Hepatocyte (in vitro differentiated cells): ENCODE results near the gene BPIFA1. TPM values are rescaled to one million over a fixed set of nuclear protein-coding genes. Genes with fewer than 3 reads are reported as not detected.

Experiments
- DNase-seq: peaks from one replicate; pipeline ENCODE4 v3.0.0-alpha.2; 2016; ENCODE audit warnings: low spot score
- H2AFZ ChIP-seq: fragments of 200-600 bp; sonication (generic); 2 replicates; pipeline ENCODE4 v1.6.0; 2016; ENCODE audit warnings: antibody characterized with exemption, mild to moderate bottlenecking
- H3K27ac ChIP-seq: fragments of 200-600 bp; sonication (generic); 2 replicates; pipeline ENCODE4 v1.5.1; 2016; ENCODE audit warnings: mild to moderate bottlenecking
- H3K27me3 ChIP-seq: fragments of 200-600 bp; sonication (generic); 2 replicates; pipeline ENCODE4 v1.6.1; 2016
- H3K36me3 ChIP-seq: fragments of 200-600 bp; sonication (generic); replicated peaks from 2 replicates; pipeline ENCODE4 v1.5.1; 2016; ENCODE audit warnings: low read depth; ENCODE audit not compliant: insufficient read depth
- H3K4me1 ChIP-seq: fragments of 200-600 bp; sonication (generic); 2 replicates; pipeline ENCODE4 v1.5.1; 2016; ENCODE audit warnings: mild to moderate bottlenecking, moderate library complexity; ENCODE audit not compliant: insufficient read depth
- H3K4me2 ChIP-seq: fragments of 200-600 bp; sonication (generic); 2 replicates; pipeline ENCODE4 v1.6.0; 2016
- H3K4me3 ChIP-seq: fragments of 200-600 bp; sonication (generic); 2 replicates; pipeline ENCODE4 v1.5.1; 2016; ENCODE audit warnings: mild to moderate bottlenecking
- H3K79me2 ChIP-seq: fragments of 200-600 bp; sonication (generic); 2 replicates; pipeline ENCODE4 v1.6.0; 2017; ENCODE audit warnings: mild to moderate bottlenecking
- H3K9me2 ChIP-seq: fragments of 200-600 bp; sonication (generic); replicated peaks from 2 replicates; pipeline ENCODE4 v1.6.0; 2017; ENCODE audit warnings: mild to moderate bottlenecking; ENCODE audit not compliant: insufficient read depth
- H3K9me3 ChIP-seq: fragments of 200-600 bp; sonication (generic); 2 replicates; pipeline ENCODE4 v1.5.1; 2016; ENCODE audit warnings: low read depth, mild to moderate bottlenecking
- H4K20me1 ChIP-seq: fragments of 200-600 bp; sonication (generic); 2 replicates; pipeline ENCODE4 v1.6.0; 2016; ENCODE audit warnings: mild to moderate bottlenecking; ENCODE audit not compliant: insufficient read depth, poor library complexity, severe bottlenecking
- CTCF ChIP-seq: fragments of 200-600 bp; sonication (generic); IDR thresholded peaks from 2 replicates; pipeline ENCODE4 v1.5.1; 2016; ENCODE audit warnings: antibody characterized with exemption, mild to moderate bottlenecking; ENCODE audit not compliant: poor library complexity
- EZH2 ChIP-seq: fragments of 200-600 bp; sonication (generic); IDR thresholded peaks from 2 replicates; pipeline ENCODE4 v1.6.1; 2016; ENCODE audit warnings: antibody characterized with exemption, mild to moderate bottlenecking, borderline replicate concordance
- EZH2phosphoT487 ChIP-seq: fragments of 200-600 bp; sonication (generic); IDR thresholded peaks from one replicate; pipeline ENCODE4 v1.6.1; 2018; ENCODE audit warnings: antibody characterized with exemption, mild to moderate bottlenecking, low read depth, moderate library complexity; ENCODE audit not compliant: unreplicated experiment, severe bottlenecking
- WGBS: methylation state at CpG from one replicate; pipeline ENCODE4 v1.1.6; 2016; ENCODE audit warnings: low lambda C conversion rate; ENCODE audit errors: missing lambda C conversion rate; 5-methylcytosine and 5-hydroxymethylcytosine counted together
- polyA plus RNA-seq: library from polyadenylated mRNA; unstranded; fragments of >200 nt; fragmentation: Nextera tagmentation; extraction: Ambion mirVana; gene quantifications from 2 replicates; pipeline ENCODE4 v1.2.1, GENCODE V29; 2016
- total RNA-seq: library from RNA; depleted of rRNA; stranded (reverse); fragments of >200 nt; gene quantifications from 2 replicates; pipeline ENCODE4 v1.2.3, GENCODE V29; 2014

BPIFA1 gene
- not detected in 2 replicates for total RNA-seq
- not detected in 2 replicates for polyA plus RNA-seq

GRCh38 chr20:33235696-33236095, at the start of gene BPIFA1:
BPIFA1 (plus strand) TSS chr20:33235996; CDS start chr20:33237712, 1,716 bp downstream.
- H3K4me2 ChIP-seq = no peak within 1 kb of the TSS
- WGBS = 50% methylated on average over 5 of the region's 5 CpGs
- no peaks in the 10 kb centered on the region for H4K20me1 ChIP-seq
- TF ChIP-seq EZH2phosphoT487 = no peak
- no peak for TF ChIP-seq CTCF
- TF ChIP-seq EZH2 = no peak
- H2AFZ ChIP-seq = no peak within 1 kb of the TSS
- H3K27me3 ChIP-seq = peaks cover 51% of the 10 kb centered on the region
- H3K9me3 ChIP-seq = no peaks in the 10 kb centered on the region
- DNase-seq = no peak
- H3K36me3 ChIP-seq = no peaks in the 10 kb centered on the region
- H3K9me2 ChIP-seq = no peaks in the 10 kb centered on the region
- no peaks in the 10 kb centered on the region for H3K4me1 ChIP-seq
- H3K4me3 ChIP-seq = no peak within 1 kb of the TSS
- H3K27ac ChIP-seq = no peak within 1 kb of the TSS
- no peaks in the 10 kb centered on the region for H3K79me2 ChIP-seq

GRCh38 chr20:33187491-33187890, 48.3 kb upstream of the BPIFA1 start:
- WGBS = 87% methylated on average over 4 of the region's 4 CpGs
- TF ChIP-seq CTCF (no peak), EZH2phosphoT487 (no peak), EZH2 (no peak)

GRCh38 chr20:33188421-33188820, 47.4 kb upstream of the BPIFA1 start:
- whole genome bisulfite sequencing = 83% methylated on average over 9 of the region's 9 CpGs
- no peak for TF ChIP-seq EZH2phosphoT487
- TF ChIP-seq CTCF = no peak
- no peak for TF ChIP-seq EZH2
- H3K9me2 ChIP-seq = no peaks in the 10 kb centered on the region

More at GRCh38 chr20:33187491-33187890, 48.3 kb upstream of the BPIFA1 start:
- peaks cover 1% of the 10 kb centered on the region for H3K27me3 ChIP-seq
- DNase-seq = no peak
- H3K36me3 ChIP-seq = no peaks in the 10 kb centered on the region
- no peaks in the 10 kb centered on the region for H3K4me1 ChIP-seq
- no peaks in the 10 kb centered on the region for H4K20me1 ChIP-seq
- H2AFZ ChIP-seq = no peak overlapping the region
- H3K79me2 ChIP-seq = no peaks in the 10 kb centered on the region
- no peak overlapping the region for H3K4me2 ChIP-seq
- no peaks in the 10 kb centered on the region for H3K9me2 ChIP-seq
- no peak overlapping the region for H3K4me3 ChIP-seq
- H3K9me3 ChIP-seq = no peaks in the 10 kb centered on the region
- no peak overlapping the region for H3K27ac ChIP-seq

GRCh38 chr20:33191484-33191883, 44.3 kb upstream of the BPIFA1 start:
- H2AFZ ChIP-seq = no peak overlapping the region
- H3K27me3 ChIP-seq = peaks cover 11% of the 10 kb centered on the region
- no peak overlapping the region for H3K4me2 ChIP-seq
- no peak overlapping the region for H3K4me3 ChIP-seq
- H3K9me2 ChIP-seq = no peaks in the 10 kb centered on the region
- 43% methylated on average over 3 of the region's 3 CpGs for WGBS
- no peaks in the 10 kb centered on the region for H4K20me1 ChIP-seq
- no peaks in the 10 kb centered on the region for H3K36me3 ChIP-seq
- no peaks in the 10 kb centered on the region for H3K9me3 ChIP-seq
- no peak overlapping the region for H3K27ac ChIP-seq
- no peak for DNase-seq
- TF ChIP-seq CTCF = no peak
- no peak for TF ChIP-seq EZH2phosphoT487
- no peak for TF ChIP-seq EZH2
- no peaks in the 10 kb centered on the region for H3K79me2 ChIP-seq
- H3K4me1 ChIP-seq = no peaks in the 10 kb centered on the region

More at GRCh38 chr20:33188421-33188820, 47.4 kb upstream of the BPIFA1 start:
- H2AFZ ChIP-seq = no peak overlapping the region
- H3K27ac ChIP-seq = no peak overlapping the region
- no peaks in the 10 kb centered on the region for H4K20me1 ChIP-seq
- peaks cover 8% of the 10 kb centered on the region for H3K27me3 ChIP-seq
- no peaks in the 10 kb centered on the region for H3K79me2 ChIP-seq
- no peak overlapping the region for H3K4me3 ChIP-seq
- no peaks in the 10 kb centered on the region for H3K9me3 ChIP-seq
- no peak overlapping the region for H3K4me2 ChIP-seq
- no peaks in the 10 kb centered on the region for H3K36me3 ChIP-seq
- no peaks in the 10 kb centered on the region for H3K4me1 ChIP-seq
- DNase-seq = no peak
